CD4-positive, alpha-beta T cell treated with Interleukin-4 for 1 hour (primary cell): ENCODE data around the gene BCAS1.
"Not testable (repeated sequence)": the region's sequence is repeated elsewhere in the genome, so short reads cannot be mapped to it uniquely, and the experiment has no call there.

Experiments
- DNase-seq, 2 donors: peaks; one replicate each; pipeline ENCODE4 v3.0.0-alpha.2; 2020 to 2022

BCAS1 gene

DNA sequence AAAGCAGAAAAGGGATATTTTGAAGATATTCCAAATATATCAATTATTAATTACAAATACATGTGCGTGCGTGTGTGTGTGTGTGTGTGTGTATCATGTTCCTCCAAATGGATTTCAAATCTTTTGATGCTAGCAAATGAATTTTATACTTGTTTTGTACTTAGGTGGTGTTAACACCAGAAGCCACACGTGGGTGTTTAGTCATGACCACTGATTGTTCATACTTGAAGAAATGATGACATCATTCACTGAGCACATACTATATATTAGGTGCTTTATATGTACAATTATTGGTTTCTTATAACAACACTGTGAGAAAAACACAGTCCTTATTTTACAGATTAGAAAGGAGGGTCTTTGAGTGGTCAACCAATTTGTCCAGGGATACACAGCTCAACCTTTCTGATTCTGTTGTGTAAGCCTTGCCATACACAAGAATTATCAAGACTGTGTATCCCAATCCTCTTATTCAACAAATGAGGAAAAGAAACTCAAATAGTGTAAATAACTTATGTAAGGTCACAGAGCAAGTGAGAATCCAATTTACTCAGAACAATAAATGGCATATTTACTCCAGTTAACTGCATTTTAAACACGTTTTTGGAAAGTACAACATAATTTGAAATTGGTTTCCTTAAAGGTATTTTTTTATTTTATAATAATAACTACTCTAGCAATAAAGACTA is 88.5 kb downstream of the BCAS1 start:
- DNase-seq: no peak

DNA sequence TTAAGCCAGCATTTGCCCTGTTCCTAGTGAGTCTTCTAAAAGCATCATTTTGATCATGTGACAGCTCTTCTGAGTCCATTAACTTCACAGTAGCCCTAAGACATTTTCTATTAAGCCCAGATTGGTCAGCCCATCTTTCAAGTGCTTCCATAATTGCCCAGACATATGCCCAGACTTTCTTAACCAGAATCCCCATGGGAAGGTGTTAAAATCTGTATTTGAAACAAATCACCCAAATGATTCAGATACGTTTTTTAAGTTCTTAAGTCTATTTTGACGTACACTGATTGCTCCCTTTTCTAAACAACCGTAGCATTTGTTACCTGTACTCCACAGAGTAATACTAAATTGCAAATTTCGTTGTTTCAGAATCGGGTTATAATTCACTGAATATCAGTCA is 89.3 kb downstream of the BCAS1 start:
- no peak for DNase-seq

DNA sequence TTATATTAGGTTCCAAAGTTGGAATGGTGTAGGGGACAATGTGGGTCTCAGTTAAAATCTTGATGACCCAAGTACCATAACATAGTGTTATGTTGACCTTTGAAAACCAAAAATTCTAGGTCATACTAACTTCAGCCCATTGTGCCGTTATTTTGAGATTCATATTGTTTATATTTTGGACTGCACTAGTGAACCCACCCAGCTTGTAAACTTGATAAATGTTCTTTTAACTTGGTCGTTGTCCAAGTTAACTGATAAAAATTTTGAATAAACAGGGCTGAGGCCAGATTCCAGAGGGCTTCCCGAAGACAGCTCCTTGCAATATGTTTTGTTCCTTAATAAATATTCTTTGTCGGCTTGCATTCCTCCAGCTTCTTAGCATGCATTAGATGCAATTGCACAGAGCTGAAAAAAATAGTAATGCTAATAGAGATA is 90.3 kb downstream of the BCAS1 start:
- DNase-seq: no peak

DNA sequence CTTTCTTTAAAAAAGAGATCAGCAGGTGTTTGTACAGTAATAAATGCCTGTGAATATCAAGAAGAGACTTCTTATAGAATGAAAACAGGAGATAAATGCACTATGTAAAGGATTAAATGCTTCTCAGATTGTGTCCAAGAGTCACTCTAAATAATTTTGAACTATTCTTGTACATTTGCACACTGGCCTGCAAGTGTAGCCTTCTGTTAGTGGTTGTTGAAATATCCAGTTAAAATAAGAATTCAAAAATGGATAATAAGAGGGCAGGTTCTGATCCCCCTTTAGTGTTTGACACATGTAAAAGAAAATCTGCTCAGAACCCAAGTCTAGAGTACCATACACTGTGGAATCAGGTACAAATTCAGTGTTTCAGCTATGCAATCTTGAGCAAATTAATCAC is 91.9 kb downstream of the BCAS1 start:
- no peak for DNase-seq

DNA sequence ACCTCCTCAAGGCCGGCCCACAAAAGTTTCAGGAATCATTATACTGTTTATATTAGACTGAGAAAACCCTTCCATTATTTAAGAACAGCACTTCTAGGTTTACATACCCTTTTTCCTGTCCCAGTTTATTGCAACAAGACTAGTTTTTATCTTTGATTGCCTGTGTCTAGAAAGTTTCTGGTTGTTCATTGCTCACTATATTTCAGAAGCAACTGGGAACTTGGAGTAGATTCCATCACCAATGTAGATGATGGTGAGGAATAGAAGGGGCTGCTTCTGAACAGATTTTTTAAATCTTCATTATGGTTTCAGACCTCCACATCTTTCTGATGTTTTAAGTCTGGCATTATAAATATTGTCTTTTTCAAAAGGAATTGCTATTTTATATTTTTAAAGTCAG is 93.0 kb downstream of the BCAS1 start:
- no peak for DNase-seq

DNA sequence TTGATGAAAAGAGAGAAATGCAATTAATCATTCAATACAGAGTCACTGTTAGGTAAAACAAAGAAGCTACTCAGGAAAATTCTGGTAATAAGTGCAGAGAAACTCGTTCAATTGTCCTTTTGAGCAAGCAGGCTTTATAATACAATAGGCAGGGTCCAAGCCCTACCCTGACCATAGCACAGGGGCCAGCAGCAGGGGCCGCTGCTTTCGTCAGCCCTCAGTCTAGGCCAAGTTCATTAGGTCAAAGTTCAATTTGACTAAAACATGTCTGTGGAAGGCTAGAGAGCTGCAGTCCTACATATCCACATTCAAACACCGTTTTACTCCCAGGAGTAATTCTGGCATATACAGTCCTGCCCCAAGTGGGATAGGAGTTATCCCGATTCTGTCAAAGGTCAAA is 94.6 kb downstream of the BCAS1 start:
- DNase-seq: no peak

DNA sequence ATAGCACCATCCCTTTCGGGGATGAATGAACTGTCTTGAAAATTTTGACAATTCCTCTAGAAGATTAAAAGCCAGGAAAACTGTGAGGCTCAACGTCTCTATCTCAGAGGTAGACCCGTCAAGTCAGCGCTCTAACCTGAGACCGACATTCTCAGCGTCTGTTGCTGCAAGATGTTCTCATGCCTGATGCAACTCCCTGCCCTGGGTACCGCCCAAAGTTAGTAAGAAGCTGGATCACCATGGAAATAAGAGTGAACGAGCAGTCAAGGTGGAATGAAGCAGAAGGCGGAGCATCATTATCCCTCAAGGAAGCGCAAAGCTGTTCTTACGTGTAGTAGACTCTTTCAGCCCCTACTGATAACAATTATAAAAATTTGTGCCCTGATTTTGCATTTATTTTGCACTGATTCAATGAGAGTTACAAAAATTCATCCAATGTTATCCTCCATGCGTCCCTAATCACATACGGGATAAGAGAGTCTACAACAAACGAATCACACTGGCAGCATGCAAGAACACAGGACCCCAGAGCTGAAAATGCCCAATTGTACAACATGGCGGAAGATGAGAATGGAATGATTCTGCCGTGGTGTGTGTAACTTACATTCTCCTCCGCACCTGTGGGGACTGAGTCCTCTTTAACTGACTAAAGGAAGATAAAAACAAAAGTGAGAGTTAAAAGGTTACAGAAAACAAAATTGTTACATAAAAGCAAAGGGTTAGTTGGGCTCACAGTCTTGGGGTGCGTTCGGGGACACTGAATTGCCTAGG is 95.4 kb downstream of the BCAS1 start:
- no peak for DNase-seq

DNA sequence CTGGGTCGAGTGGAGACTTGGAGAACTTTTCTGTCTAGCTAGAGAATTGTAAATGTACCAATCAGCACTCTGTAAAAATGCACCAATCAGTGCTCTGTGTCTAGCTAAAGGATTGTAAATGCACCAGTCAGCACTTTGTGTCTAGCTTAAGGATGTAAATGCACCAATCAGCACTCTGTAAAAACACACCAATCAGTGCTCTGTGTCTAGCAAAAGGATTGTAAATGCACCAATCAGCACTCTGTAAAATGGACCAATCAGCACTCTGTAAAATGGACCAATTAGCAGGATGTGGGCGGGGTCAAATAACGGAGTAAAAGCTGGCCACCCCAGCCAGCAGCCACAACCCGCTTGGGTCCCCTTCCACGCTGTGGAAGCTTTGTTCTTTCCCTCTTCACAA is 96.5 kb downstream of the BCAS1 start:
- DNase-seq: not testable (repeated sequence)

DNA sequence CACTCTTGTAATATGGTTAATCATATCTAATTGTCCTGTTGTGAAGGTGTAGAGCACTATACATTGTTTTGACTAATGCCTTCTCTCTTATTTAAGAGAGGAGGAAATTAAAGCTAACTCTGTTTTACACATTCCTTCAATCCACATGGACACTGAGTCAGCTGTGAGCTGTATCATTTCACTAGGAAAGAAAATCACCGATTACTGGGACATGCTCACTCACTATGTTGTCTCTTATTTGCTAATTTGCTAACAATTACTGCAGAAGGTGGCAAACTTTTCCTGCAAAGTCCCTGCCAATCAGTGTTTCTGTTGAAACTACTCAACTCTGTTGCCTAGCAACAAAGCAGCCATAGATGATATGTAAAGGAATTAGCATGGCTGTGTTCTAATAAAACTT is 98.2 kb downstream of the BCAS1 start:
- DNase-seq: no peak

DNA sequence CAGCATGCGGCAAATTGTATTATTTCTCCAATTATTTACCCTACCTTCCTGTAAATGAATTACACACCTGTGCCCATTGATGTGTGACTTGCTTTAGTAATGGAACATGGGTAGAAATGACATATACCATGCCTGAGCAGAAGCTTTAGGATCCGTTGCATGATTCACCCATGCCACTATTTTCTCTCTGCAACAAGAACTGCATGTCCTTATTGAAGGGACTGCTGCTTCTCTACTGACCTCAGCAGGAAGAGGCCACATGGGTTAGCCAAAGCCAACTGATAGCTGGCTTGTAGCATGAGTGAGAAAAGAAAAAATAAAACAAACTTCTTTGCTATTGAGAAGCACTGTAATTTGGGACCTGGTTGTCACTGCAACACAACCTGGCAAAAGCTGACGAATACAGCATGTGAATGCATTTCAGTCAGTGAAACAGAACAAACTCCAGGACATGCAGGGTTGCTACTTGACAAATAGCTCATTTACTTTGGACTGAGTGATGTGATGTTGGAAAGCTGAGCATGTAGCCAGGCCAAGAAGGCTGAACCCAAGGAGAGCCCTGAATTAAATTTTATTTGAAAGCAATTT is 99.2 kb downstream of the BCAS1 start:
- DNase-seq: no peak

DNA sequence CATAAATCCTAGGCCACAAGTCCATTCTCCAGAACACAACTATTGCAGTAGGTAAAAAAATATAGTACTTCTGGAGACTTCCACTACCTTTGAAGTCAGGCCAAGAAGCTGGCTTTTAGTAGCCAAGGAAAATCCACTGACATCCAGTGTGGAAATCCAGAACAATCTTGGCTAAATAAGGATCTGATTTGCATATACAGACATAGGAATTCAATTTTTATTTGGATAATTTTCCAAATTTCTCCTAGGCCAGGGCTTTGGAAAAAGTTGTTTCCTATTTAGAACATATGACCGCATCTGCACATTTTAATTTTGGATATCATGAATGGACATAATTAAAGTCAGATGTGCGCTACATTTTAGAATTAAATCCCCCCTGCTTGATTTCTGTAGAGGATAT is 100.2 kb downstream of the BCAS1 start:
- no peak for DNase-seq

DNA sequence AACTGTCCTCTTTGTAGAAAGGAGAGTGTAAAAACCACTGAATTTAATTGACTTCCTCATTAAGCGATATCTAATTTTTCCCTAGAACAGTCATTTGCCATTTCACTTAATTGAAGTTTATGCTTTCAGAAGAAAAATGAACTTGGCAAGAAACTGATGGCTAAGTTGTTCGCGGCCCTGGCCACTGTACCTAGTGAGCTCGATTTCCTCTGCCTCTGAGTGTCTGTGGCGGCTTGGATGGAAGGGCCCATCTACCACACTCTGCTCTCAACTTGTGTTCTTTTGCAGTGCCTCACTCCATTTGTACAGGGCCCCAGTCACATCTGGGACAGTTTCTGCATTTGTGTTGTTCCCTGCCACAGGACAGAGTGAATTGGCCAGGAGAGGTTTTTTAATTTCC is 102.9 kb downstream of the BCAS1 start:
- DNase-seq: no peak

DNA sequence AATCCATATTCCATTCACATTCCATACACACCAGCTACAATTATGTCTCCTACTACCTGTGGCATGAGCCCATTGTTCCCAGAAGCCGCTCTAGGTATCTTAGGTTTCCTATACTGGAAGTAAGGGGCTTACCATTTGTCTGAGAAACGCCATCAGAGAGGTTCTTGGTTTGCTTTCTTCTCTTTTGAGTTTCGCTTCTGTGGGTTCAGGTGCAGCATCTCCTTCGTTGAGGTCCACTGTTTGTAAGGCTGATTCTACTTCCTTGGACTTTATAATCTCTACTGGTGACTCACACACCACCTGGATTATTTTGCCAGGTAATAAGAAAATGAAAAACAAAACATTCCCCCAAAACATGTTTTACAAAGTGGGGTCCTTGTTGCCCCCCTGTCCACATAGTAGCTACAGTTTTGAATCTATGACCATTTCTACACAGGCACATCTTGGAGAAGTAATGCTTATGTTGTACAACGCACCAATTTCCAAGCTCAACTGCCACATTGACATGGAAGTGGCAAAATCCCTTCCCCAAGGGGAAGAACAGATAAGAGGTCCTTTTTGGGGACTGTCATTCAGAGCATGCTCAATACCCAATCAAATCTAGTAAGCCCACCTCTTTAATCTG is 103.5 kb downstream of the BCAS1 start:
- no peak for DNase-seq

DNA sequence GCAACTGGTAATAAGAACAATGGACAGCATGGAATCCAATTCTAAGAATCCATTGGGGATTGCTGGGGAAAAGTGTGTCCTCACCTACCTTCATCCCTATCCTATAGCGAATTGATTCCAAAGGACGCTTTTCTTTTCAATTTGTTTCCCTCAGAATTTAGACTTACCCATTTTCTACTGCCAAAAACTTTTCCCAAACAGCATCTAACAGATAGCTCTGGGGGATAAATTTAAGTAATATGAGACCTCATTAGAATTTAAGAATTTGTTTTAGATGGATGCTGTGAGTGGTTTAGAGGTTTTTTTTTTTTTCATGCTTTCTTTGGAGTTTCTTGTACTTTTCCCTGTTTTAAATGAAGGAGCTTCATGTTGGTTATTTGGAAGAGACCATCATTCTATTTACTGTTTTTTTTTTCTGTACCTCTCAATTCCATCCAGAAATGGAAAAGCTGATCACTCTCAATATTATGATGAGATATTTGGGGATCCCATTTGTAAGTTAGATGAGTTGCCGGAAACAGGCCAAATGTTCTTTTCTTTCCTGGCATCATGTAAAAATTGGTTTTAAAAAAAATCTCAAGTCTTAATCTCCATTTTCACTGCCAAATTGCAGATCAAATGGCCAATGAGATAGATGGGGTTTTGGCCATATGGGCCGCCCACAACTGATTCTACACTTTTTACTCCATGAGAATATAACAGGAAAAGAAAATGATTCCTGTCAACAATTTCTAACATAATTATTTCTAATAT is 105.7 kb downstream of the BCAS1 start:
- DNase-seq: no peak

DNA sequence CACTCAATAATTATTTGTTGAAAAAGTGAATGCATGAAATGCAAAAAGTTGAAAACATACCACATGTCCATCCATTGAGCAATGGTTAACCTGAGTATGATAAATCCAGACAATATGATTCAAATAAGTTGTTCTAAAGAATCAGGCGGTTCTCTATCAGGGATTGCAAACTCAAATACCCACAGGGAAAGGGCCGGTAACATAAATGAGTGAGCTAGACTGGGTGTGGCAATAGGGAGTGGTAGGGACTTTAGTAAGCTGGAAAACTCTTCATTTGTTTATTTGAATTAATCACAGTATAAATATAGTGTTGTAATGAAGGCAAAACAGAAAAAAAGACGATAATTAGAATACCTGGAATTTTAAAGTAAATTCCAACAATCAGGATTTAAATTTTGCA is 106.3 kb downstream of the BCAS1 start:
- DNase-seq: no peak

DNA sequence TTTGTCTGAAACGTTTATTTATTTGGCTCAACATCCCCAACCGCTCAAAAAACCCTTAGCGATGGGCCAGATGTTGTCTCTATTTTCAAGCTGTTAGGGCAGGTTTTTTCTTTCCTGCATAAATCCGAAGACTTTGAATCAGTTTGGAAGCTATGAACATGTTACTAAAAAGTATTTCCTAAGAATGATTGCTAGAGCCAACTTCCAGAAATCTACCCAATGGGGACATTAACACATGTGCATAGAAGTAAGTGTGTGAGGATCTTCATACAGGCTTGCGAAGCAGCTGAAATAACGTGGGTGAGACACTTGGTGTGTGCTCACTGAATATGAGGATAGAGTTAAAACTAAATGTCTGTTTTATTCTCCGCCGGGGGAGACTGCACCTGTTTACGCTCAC is 106.8 kb downstream of the BCAS1 start:
- DNase-seq: no peak

DNA sequence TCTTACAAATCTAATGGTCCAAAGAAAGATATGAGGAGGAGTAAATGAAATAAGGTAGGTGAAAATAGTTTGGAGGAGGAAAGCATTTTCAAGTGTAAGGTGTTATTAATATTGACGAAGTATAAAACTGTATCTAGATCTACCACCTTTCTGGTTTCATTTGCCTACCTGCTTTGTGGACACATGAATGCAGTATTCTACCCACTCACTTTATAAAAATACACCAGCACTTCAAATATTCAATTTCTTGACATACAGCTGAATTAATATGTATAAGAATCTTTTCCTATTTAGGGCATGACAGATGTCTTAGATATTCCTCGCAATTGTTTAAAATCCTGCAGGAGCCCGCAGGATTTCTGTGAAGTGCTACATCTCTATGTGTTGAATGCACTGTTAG is 108.0 kb downstream of the BCAS1 start:
- DNase-seq: no peak

DNA sequence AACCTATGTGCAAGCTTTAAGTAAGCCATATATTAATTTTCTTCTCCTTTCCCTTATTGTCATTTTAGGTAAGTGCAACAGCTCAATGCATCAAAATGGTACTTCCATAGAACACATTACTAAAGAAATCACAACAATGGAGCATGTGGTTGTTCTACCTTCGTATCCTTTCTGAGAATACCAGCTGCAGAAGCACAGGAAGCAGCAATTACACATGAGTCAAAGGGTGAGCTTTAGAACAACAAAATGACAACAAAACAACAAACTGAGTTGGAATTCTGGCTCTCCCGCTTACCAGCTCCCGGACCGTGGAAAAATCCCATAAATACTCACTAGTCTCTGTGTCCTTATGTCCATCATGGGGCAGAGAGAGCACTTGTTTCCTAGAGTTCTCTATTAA is 108.9 kb downstream of the BCAS1 start:
- no peak for DNase-seq

DNA sequence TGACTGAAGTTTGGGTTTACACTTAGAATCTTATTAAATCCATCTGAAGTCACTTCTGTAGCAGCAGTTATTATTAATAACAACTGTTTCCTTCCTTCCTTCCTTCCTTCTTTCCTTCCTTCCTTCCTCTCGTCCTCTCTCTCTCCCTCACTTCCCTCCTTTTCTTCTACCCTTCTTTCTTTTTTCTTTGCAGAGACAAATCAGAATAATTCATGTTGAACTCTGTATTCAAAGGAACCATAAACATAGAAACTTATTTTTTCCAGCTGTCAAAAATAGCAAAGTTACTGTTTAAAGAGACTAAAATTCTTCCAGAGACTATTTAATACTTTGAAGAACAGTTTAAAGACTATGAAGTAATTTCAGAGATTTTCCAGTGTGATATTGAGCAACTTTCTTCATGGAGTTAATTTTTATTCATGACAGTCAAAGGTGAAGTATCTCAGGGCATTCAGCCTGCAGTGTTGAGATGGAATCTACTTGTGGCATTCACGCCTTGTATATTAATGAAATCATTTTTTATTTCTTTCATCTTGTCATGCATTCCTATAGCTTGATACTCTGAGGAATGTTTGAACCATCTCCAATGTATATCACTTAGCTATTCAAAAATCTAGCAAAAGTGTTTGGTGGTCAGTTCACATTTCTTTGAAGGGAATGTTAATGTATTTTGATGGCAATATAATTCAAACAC is 109.7 kb downstream of the BCAS1 start:
- no peak for DNase-seq

DNA sequence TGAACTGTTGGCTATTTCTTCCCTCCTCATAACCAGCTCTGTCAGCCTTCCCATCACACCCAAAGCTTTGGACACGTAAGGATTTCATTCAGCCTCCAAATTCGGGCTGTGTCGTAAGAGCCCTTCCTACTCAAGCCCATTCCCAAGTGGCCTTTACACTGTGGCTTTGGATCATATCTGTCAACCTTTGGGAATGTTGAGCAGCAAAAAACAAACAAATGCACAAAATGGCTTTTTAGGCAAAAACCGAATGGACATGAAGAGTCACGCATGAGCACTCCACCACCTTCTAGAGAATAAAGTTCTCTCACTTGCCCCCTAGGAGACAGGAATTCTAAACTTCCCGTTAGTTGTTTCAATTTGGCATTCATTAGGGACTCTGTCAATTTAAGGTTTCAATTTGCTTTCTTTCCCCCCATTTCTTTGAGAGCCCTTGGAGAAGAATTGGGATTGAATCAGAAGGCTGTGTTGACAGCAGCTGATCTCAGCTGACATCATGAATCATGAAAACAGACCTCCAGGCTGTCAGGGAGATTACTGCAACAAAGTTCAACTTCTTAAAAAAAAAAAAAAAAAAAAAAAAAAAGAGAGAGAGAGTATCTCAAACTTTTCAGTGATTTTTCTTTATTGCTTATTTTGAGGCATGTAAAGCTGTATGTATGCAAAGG is 110.3 kb downstream of the BCAS1 start:
- no peak for DNase-seq

DNA sequence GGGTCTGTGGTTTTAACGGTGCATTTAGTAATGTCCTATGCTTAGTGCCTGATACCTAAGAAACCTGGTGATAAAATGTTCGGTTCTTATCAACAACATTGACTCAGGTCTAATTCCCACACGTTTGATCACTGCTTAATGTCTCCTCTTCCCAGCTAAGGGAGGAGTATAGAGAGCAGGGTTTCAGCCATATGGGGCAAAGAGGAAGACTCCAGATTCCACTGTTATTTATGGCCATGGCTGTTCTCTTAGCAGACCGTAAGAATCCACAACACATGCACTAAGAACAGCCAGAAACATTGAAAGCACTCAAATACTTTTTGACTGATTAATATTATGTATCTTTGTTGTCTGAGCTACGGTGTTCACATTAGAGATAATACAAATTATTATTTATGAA is 112.1 kb downstream of the BCAS1 start:
- DNase-seq: no peak
